T-helper 2 cell treated with Interferon-gamma antibody and Interleukin-4, amounts not matched to agents 5 μg/mL and 100 μg/mL, for 36 hours (primary cell): ENCODE results near the gene CTNNBL1.

ENCODE experiments used
- DNase-seq: peaks from one replicate; pipeline ENCODE4 v3.0.0; 2021; ENCODE audit warnings: low spot score
- H3K27ac Mint-ChIP-seq: one replicate; pipeline ENCODE4 v1.8.0; 2021; ENCODE audit warnings: mild to moderate bottlenecking, mixed read lengths
- H3K27me3 Mint-ChIP-seq: one replicate; pipeline ENCODE4 v1.8.0; 2021; ENCODE audit warnings: low read depth, mixed read lengths
- H3K36me3 Mint-ChIP-seq: one replicate; pipeline ENCODE4 v1.8.0; 2021; ENCODE audit warnings: low read depth, mixed read lengths
- H3K4me1 Mint-ChIP-seq: one replicate; pipeline ENCODE4 v1.8.0; 2021; ENCODE audit warnings: low read depth, mixed read lengths
- H3K4me3 Mint-ChIP-seq: one replicate; pipeline ENCODE4 v1.8.0; 2022; ENCODE audit warnings: mild to moderate bottlenecking, moderate library complexity, mixed read lengths
- H3K9me3 Mint-ChIP-seq: one replicate; pipeline ENCODE4 v1.8.0; 2021; ENCODE audit warnings: mixed read lengths

CTNNBL1 gene

DNA sequence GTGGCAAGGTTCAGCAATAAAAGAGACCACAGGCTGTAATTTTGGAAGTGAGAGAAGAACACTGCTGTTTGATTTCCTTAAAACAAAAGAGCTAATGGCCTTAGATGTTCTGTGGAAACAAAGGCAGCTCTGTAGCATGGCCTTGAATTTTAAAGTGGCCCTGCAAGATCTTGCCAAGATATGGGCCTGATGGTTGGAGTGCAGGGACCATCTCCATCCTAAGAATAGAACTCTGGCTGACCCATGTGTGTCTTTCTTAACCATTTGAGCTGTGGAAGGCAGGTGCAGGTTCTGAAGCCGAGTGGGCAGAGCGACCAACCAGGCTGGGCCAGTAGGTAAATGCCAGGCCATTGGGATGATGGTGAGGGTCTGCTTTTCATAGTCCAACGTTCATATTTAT, 135.3 kb downstream of the CTNNBL1 start:
- Mint-ChIP-seq H3K27me3 (no peaks in the 10 kb centered on the region), H3K4me3 (no peak overlapping the region), H3K36me3 (no peaks in the 10 kb centered on the region), H3K27ac (no peak overlapping the region), H3K4me1 (no peaks in the 10 kb centered on the region), H3K9me3 (no peaks in the 10 kb centered on the region)
- DNase-seq = no peak

- Mint-ChIP-seq H3K27ac (no peak overlapping the region), H3K36me3 (no peaks in the 10 kb centered on the region), H3K4me1 (peaks cover 2% of the 10 kb centered on the region), H3K27me3 (no peaks in the 10 kb centered on the region), H3K4me3 (no peak overlapping the region), H3K9me3 (no peaks in the 10 kb centered on the region)
- no peak for DNase-seq
Observed at GRCh38 chr20:37833221-37833896, 139.5 kb downstream of the CTNNBL1 start.

DNA sequence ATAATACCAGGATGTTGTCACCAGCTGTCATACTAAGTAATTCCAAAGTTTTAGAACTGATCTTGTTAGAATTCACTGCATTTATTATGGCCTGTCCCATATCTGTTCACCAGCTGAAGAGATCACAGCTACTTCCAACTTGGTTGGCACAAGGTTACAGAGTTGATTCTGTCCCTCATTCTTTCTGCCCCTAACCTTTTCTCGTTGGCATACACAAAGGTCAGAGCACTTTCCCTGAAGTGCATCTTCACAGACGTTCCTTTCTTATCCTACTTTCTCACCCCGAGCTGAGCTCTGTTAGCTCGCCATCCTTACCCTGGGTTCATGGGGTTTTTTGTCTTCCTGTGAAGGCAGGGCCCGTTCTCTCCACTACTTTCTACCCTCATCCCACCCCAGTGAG, 143.1 kb downstream of the CTNNBL1 start:
- H3K36me3 Mint-ChIP-seq = peaks cover 9% of the 10 kb centered on the region
- H3K9me3 Mint-ChIP-seq = no peaks in the 10 kb centered on the region
- DNase-seq = no peak
- no peak overlapping the region for H3K27ac Mint-ChIP-seq
- no peaks in the 10 kb centered on the region for H3K27me3 Mint-ChIP-seq
- no peak overlapping the region for H3K4me3 Mint-ChIP-seq
- H3K4me1 Mint-ChIP-seq = peaks cover 2% of the 10 kb centered on the region

GRCh38 chr20:37837924-37838323, 144.1 kb downstream of the CTNNBL1 start:
- H3K36me3 Mint-ChIP-seq = peaks cover 15% of the 10 kb centered on the region
- no peaks in the 10 kb centered on the region for H3K27me3 Mint-ChIP-seq
- no peaks in the 10 kb centered on the region for H3K9me3 Mint-ChIP-seq
- no peak overlapping the region for H3K27ac Mint-ChIP-seq
- no peak for DNase-seq
- no peak overlapping the region for H3K4me3 Mint-ChIP-seq
- peaks cover 2% of the 10 kb centered on the region for H3K4me1 Mint-ChIP-seq

GRCh38 chr20:37838769-37839431, 145.1 kb downstream of the CTNNBL1 start:
- H3K9me3 Mint-ChIP-seq = no peaks in the 10 kb centered on the region
- H3K4me3 Mint-ChIP-seq = no peak overlapping the region
- DNase-seq = no peak
- no peak overlapping the region for H3K27ac Mint-ChIP-seq
- no peaks in the 10 kb centered on the region for H3K27me3 Mint-ChIP-seq
- peaks cover 21% of the 10 kb centered on the region for H3K36me3 Mint-ChIP-seq
- H3K4me1 Mint-ChIP-seq = peaks cover 2% of the 10 kb centered on the region

DNA sequence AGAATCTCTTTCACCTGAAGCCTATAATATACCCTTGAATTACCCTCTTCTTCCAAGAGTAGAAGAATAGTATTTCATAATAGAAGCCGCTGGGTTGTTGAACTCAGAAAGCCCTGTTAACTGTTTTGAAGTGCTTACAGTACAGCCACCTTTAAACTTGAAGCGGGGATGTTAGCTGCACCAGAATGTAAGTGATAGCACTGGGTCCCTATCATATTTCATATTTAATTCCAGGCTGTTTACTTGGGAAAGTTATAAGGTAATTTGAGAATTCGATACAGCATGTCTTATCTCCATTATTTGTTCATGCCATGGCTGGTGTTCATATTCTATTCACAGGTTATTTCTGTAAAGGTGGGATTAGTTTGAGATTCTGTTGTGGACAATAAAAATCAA, 145.6 kb downstream of the CTNNBL1 start:
- no peak for DNase-seq
- no peaks in the 10 kb centered on the region for H3K9me3 Mint-ChIP-seq
- H3K4me1 Mint-ChIP-seq = peaks cover 2% of the 10 kb centered on the region
- H3K27ac Mint-ChIP-seq = no peak overlapping the region
- peaks cover 21% of the 10 kb centered on the region for H3K36me3 Mint-ChIP-seq
- no peak overlapping the region for H3K4me3 Mint-ChIP-seq
- H3K27me3 Mint-ChIP-seq = no peaks in the 10 kb centered on the region

DNA sequence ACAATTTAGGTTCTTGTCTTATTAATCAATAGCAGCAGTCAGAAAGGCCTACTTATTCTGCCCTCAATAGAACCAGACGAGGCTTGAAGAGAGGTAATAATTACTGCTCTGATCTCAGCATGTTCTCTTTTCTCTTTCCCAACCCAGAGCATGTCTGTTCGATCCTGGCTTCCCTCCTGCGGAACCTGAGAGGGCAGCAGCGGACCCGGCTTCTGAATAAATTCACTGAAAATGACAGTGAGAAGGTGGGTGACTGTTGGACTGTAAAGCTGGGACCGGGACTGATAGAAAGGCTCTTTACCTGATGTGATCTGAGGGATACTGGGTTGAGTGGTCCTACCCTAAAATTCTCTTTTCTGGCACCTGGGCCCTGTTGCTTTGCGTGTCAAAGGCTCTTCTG, 146.1 kb downstream of the CTNNBL1 start:
- Mint-ChIP-seq H3K27me3 (no peaks in the 10 kb centered on the region), H3K4me1 (peaks cover 2% of the 10 kb centered on the region), H3K9me3 (no peaks in the 10 kb centered on the region), H3K4me3 (no peak overlapping the region), H3K27ac (no peak overlapping the region), H3K36me3 (peaks cover 21% of the 10 kb centered on the region)
- no peak for DNase-seq

GRCh38 chr20:37841389-37841788, 147.6 kb downstream of the CTNNBL1 start:
- Mint-ChIP-seq H3K9me3 (no peaks in the 10 kb centered on the region), H3K4me1 (peaks cover under 1% of the 10 kb centered on the region), H3K27ac (no peak overlapping the region), H3K27me3 (no peaks in the 10 kb centered on the region), H3K4me3 (no peak overlapping the region), H3K36me3 (peaks cover 21% of the 10 kb centered on the region)
- DNase-seq = no peak

DNA sequence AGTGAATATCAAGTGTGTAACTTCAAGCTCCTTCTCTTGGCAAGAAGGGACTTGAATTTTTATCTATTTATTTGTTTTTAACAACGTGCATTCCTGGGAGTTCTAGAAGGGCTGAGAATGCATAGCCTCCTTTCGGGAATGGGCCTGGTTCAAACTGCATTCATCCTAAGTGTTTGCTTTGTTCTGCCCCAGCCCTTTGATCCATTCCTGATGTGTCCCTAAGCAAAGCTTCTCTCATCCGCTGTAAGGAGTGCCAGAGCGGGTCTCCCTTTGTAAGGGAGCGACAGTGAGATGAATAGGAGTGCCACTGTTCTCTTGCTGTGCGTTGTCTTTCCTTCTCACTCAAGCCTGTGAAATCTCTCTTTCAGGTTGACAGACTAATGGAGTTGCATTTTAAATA, 148.1 kb downstream of the CTNNBL1 start:
- peaks cover 21% of the 10 kb centered on the region for H3K36me3 Mint-ChIP-seq
- H3K4me3 Mint-ChIP-seq = no peak overlapping the region
- no peak for DNase-seq
- H3K27ac Mint-ChIP-seq = no peak overlapping the region
- H3K4me1 Mint-ChIP-seq = no peaks in the 10 kb centered on the region
- H3K9me3 Mint-ChIP-seq = no peaks in the 10 kb centered on the region
- no peaks in the 10 kb centered on the region for H3K27me3 Mint-ChIP-seq

DNA sequence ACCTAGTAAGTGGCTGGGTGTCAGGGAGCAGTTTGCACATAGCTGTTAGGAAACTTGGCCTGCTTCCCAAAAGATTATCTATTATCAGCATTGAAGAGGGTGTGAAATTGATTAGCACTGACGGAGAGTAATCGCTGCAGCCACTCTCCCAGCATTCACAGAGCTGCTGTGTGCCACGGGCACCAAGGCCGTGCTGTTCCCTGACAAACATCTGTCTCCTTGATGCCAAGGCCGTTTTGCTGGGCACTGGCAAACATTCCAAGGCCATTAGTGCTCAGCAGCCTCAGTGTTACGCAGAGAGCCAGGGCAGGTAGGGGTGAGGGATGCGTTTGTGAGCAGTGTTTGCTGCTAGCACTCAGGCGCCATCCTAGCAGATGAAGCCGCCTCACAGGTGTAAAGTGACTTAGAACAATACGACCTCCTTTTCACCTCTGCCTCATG, 151.4 kb downstream of the CTNNBL1 start:
- no peaks in the 10 kb centered on the region for H3K4me1 Mint-ChIP-seq
- no peaks in the 10 kb centered on the region for H3K27me3 Mint-ChIP-seq
- DNase-seq = no peak
- H3K36me3 Mint-ChIP-seq = peaks cover 24% of the 10 kb centered on the region
- no peak overlapping the region for H3K4me3 Mint-ChIP-seq
- no peak overlapping the region for H3K27ac Mint-ChIP-seq
- no peaks in the 10 kb centered on the region for H3K9me3 Mint-ChIP-seq

- H3K9me3 Mint-ChIP-seq = no peaks in the 10 kb centered on the region
- no peak overlapping the region for H3K4me3 Mint-ChIP-seq
- H3K27me3 Mint-ChIP-seq = no peaks in the 10 kb centered on the region
- no peak for DNase-seq
- H3K4me1 Mint-ChIP-seq = no peaks in the 10 kb centered on the region
- no peak overlapping the region for H3K27ac Mint-ChIP-seq
- H3K36me3 Mint-ChIP-seq = peaks cover 18% of the 10 kb centered on the region
Observed at GRCh38 chr20:37845878-37846277, 152.0 kb downstream of the CTNNBL1 start.

GRCh38 chr20:37846573-37846972, 152.7 kb downstream of the CTNNBL1 start:
- H3K9me3 Mint-ChIP-seq = no peaks in the 10 kb centered on the region
- no peaks in the 10 kb centered on the region for H3K27me3 Mint-ChIP-seq
- H3K36me3 Mint-ChIP-seq = peaks cover 16% of the 10 kb centered on the region
- H3K4me3 Mint-ChIP-seq = no peak overlapping the region
- no peaks in the 10 kb centered on the region for H3K4me1 Mint-ChIP-seq
- no peak overlapping the region for H3K27ac Mint-ChIP-seq
- no peak for DNase-seq

DNA sequence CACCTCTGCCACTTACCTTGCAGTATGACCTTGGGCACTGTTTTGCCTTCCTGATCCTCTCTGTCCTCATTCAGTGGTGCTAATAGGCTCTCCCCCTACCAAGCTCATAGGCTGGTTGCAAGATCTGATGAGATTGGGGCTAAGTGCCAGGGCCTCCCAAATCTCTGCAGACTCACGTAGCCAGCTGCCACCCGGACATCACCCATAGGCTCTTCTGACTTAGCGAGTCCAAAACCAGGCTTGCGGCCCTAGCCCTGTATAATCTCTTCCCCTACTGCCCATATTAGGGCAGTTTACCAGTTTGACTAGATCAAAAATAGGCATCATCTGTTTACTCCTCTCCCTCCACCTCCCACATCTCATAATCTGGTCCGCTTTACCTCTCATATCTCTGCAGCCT, 154.9 kb downstream of the CTNNBL1 start:
- H3K4me1 Mint-ChIP-seq = peaks cover 1% of the 10 kb centered on the region
- no peaks in the 10 kb centered on the region for H3K27me3 Mint-ChIP-seq
- DNase-seq = no peak
- H3K27ac Mint-ChIP-seq = no peak overlapping the region
- H3K36me3 Mint-ChIP-seq = peaks cover 4% of the 10 kb centered on the region
- no peaks in the 10 kb centered on the region for H3K9me3 Mint-ChIP-seq
- H3K4me3 Mint-ChIP-seq = no peak overlapping the region

- no peaks in the 10 kb centered on the region for H3K27me3 Mint-ChIP-seq
Observed at GRCh38 chr20:37849156-37849555, 155.3 kb downstream of the CTNNBL1 start.

DNA sequence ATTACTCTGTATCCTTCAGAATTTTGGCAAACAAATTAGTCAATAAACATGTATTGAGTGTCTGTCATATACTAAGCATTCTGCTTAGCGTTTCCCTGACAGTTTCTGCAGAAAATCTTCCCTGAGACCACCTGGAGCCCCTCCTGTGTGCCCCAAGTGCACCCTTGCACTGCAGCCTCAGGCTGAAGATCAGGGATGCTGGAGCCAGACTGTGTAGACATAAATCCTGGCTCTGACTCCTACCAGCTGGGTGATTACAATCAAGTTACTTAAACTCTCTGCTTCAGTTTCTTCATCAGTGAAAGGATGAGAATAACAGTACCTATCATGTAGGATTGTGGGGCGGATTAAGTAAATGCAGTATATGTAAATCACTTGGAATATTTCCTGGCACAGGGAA, 155.7 kb downstream of the CTNNBL1 start:
- H3K4me1 Mint-ChIP-seq = peaks cover 2% of the 10 kb centered on the region
- no peak overlapping the region for H3K27ac Mint-ChIP-seq
- H3K27me3 Mint-ChIP-seq = no peaks in the 10 kb centered on the region
- H3K36me3 Mint-ChIP-seq = peaks cover 5% of the 10 kb centered on the region
- DNase-seq = no peak
- no peaks in the 10 kb centered on the region for H3K9me3 Mint-ChIP-seq
- no peak overlapping the region for H3K4me3 Mint-ChIP-seq

More at GRCh38 chr20:37849156-37849555, 155.3 kb downstream of the CTNNBL1 start:
- Mint-ChIP-seq H3K4me3 (no peak overlapping the region), H3K27ac (no peak overlapping the region), H3K9me3 (no peaks in the 10 kb centered on the region), H3K4me1 (peaks cover 2% of the 10 kb centered on the region), H3K36me3 (peaks cover 5% of the 10 kb centered on the region)
- no peak for DNase-seq
